Measurements from ENCODE around the gene MCOLN2. TPM values are rescaled to one million over a fixed set of nuclear protein-coding genes. Genes with fewer than 3 reads are reported as not detected.
"Not testable (repeated sequence)": the region's sequence is repeated elsewhere in the genome, so short reads cannot be mapped to it uniquely, and the experiment has no call there.

Gene MCOLN2
- total and polyA plus RNA-seq, 2 of the 8 experiments (the other 6 are each of a cell fraction or from before 2014, with no cell fraction given) = 1.7 to 6.1 TPM

GRCh38 chr1:85005641-85006040 lies 8.7 kb upstream of the MCOLN2 start:
- H3K4me2 ChIP-seq (ENCODE audit: insufficient read depth in 1 of 2, low read depth in 2 of 2, low read length in 2 of 2); H2BK15ac ChIP-seq (ENCODE audit: low read length); H3K27ac ChIP-seq (ENCODE audit: low read depth, low read length); H3K23me2 ChIP-seq (ENCODE audit: low read depth, low read length); H4K5ac ChIP-seq (ENCODE audit: insufficient read length, low read depth, low read length); H3K27me3 ChIP-seq (replicated peaks in 1 of 4; ENCODE audit: control insufficient read depth in 3 of 4, extremely low read depth in 1 of 4, insufficient read depth in 3 of 4, low read length in 3 of 4); H2BK20ac ChIP-seq (ENCODE audit: low read length); H2AFZ ChIP-seq (ENCODE audit: low read length); H3K9me3 ChIP-seq (ENCODE audit: insufficient read depth in 2 of 2, low read depth in 1 of 2, low read length in 1 of 2); H3K9ac ChIP-seq (replicated peaks in 1 of 4; ENCODE audit: extremely low read depth in 1 of 4, low read depth in 3 of 4, low read length in 3 of 4); H3K56ac ChIP-seq (replicated peaks; ENCODE audit: insufficient read length, low read depth, low read length); H4K20me1 ChIP-seq (replicated peaks in 1 of 2; ENCODE audit: control insufficient read depth in 1 of 2, insufficient read depth in 2 of 2, low read length in 2 of 2); H3K79me1 ChIP-seq (ENCODE audit: low read depth, low read length); H3K4me1 ChIP-seq (replicated peaks in 1 of 4; ENCODE audit: control insufficient read depth in 3 of 4, insufficient read depth in 4 of 4, low read length in 3 of 4); H2BK12ac ChIP-seq (ENCODE audit: low read depth, low read length); H4K8ac ChIP-seq (ENCODE audit: extremely low read depth, insufficient read depth, low read length); H2AK5ac ChIP-seq (ENCODE audit: low read depth, low read length); H4K91ac ChIP-seq (replicated peaks; ENCODE audit: insufficient read length, low read length); POLR2A ChIA-PET (ENCODE audit: partially characterized antibody); FAIRE-seq; H3K79me2 ChIP-seq (ENCODE audit: control insufficient read depth in 1 of 2, insufficient read depth in 2 of 2, low read length in 2 of 2); H3K36me3 ChIP-seq (ENCODE audit: control insufficient read depth in 2 of 4, insufficient read depth in 4 of 4, low read length in 3 of 4); H3K18ac ChIP-seq (ENCODE audit: extremely low read depth, low read length); H3K23ac ChIP-seq (ENCODE audit: insufficient read length); DNase-seq (ENCODE audit: low read depth in 1 of 2, low spot score in 2 of 2); H3K14ac ChIP-seq (ENCODE audit: insufficient read length); H3K4me3 ChIP-seq (ENCODE audit: extremely low read depth in 1 of 4, insufficient read depth in 2 of 4, low read depth in 3 of 4, low read length in 4 of 4); H3K4ac ChIP-seq (replicated peaks; ENCODE audit: insufficient read length, low read depth, low read length); H2BK5ac ChIP-seq (ENCODE audit: low read depth, low read length); H2BK120ac ChIP-seq (replicated peaks; ENCODE audit: low read depth, low read length): not testable (repeated sequence)
- WGBS, 2 experiments (ENCODE audit: extremely low coverage in 1 of 2, insufficient coverage in 1 of 2, insufficient read length in 1 of 2, insufficient replicate concordance in 2 of 2, low coverage in 1 of 2, low lambda C conversion rate in 2 of 2, missing lambda C conversion rate in 1 of 2) = 84% methylated on average over 1 of the region's 1 CpG; no CpG with 5 or more reads in 1 of the 2 experiments
- CTCF ChIA-PET (ENCODE audit: partially characterized antibody) = interaction anchor here (0.9 to 1.4 kb wide), 3 partner anchors 13 to 54 kb away, joined by 3 read pairs; no protein-coding TSS in a partner anchor

Data from H1 (cell line).